GM21786 (cell line): ENCODE results near the gene KLF7.

ENCODE experiments used
- ATAC-seq: cut with Tn5 transposase; IDR thresholded peaks from one replicate; pipeline ENCODE4 v1.9.1; 2021; ENCODE audit not compliant: unreplicated experiment

KLF7 gene

GRCh38 chr2:207129821-207130220 is 35.9 kb downstream of the KLF7 start:
- ATAC-seq = no peak

DNA sequence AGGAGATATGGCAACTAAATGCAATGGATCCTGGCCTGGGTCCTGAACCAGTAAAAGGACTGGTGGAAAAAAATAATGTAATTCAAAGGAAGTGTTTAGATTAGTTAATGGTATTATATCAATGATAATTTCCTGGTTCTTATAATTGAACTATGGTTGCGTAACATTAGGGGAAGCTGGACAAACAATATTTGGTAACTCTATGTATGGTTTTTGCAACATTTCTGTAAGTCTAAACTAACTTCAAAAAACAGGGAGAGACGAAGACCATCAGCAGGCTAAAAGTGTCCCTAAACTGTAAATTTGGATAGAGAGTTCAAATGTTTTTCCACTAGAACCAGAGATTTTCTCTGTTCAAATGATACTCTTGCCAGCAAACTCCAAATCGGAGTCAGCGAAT is 36.9 kb downstream of the KLF7 start:
- ATAC-seq = no peak

DNA sequence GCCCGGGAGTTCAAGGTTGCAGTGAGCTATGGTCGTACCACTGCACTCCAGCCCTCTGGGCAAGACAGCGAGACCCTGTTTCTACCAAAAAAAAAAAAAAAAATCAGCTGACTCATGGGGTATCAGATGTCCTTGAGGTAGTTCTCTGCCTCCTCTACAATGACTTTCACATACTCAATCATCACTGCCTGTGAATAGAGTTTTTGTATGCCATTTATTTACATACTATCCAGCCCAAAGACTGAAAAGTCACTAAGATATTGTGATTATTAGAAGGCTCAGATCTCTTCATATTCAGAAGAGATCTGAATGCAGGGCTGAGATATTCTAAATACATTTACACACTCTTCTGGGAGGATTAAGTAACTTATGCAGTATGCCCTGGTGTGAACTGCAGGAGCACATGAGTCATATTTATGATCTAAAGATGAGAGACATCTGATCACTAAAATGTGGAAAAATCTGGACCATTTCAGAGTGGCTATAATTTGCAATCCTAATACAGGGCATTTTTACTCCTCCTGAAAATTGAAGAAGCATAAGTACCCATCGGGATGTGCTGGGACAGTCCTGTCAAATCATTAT is 38.9 kb downstream of the KLF7 start:
- ATAC-seq = no peak

- no peak for ATAC-seq
Measured at GRCh38 chr2:207123776-207124391, 41.9 kb downstream of the KLF7 start.

DNA sequence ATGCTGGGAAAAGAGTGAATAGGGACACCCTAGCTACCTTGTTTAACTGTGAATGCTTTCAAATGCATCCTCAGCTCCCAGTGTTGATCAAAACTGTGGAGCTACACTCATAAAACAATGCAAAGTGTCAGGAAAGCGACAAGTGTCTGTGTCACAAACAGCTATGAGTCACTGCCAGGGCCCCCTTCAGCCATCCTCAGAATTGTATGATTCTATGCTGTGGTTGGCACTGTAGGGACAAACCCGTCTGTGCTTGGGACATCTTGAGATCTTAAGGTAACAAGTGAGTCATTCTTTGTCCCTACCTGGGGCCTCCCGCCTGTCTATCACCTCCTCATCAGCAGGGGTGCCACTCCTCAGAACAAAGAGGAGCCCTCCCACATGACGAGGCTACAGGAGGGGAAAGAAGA is 42.4 kb downstream of the KLF7 start:
- peak; percentile 46 for ATAC-seq

DNA sequence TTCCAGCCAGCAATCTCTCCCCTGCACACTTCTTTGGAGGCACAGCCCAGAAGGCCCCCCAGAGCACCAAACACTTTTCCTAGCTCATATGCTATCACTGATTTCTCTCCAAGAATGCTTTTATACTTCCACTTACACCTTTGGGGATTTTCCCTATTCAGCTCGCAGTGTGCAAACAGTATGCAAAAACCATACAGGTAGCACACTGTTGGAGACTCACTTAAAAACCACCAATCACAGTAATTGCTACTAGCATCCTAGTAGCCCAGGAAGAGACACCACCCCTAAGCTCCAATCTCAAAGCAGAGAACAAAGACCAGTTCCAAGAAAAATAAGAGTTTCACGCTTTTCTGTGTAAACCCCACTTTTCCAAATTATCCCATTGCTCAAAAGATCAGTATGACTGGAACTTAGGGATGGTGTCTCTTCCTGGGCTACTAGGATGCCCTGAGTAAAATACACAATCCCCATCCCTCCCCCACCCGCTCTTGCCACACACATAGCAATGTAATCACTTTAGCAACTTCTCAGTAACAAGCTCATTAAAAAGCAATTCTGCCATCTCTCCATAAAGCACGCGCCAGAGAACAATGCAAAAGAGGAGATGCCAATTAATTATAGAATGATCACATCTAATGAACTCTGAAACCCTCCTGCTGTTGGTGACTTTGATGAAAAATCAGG is 43.0 kb downstream of the KLF7 start:
- no peak for ATAC-seq

- no peak for ATAC-seq
Measured at GRCh38 chr2:207121784-207122183, 44.0 kb downstream of the KLF7 start.

DNA sequence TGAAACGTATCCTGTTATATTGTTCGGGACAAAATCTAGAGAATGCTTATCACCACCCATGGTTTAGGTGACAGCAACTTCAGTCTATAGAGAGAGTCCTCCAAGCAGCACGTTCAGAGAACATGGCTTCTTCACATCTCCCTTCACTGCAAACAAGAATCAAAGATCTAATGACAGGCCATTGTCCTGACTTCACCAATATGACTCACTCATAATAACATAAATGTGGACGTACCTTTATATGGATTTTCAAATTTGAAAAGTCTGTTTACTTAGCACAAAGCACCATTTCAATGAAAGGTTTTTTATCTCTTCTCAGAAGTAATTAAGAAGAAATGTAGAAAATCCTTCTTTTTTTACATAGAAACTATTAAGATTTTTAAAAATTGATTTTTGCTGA is 46.7 kb downstream of the KLF7 start:
- no peak for ATAC-seq

- no peak for ATAC-seq
Measured at GRCh38 chr2:207117668-207118067, 48.1 kb downstream of the KLF7 start.

GRCh38 chr2:207115715-207116364 is 49.9 kb downstream of the KLF7 start:
- ATAC-seq = no peak

GRCh38 chr2:207113414-207113813 is 52.3 kb downstream of the KLF7 start:
- no peak for ATAC-seq

DNA sequence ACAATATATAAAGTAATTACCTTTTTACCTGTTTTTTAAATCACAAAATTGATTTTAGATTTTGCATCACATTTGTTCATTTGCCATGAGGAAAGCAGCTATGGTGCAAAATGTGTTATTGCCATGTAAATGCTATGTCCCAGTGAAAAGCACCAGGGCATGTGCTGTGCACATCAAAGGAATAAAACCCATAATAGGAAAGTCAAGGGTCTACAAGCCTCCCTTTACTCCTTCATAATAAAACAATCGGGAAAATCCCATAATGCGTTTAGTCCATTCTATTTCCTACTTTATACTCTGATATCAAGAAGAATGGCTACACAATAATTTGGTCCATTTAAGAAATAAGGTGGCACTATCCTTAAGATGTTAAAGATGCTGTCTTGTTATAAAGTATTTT is 53.0 kb downstream of the KLF7 start:
- no peak for ATAC-seq

DNA sequence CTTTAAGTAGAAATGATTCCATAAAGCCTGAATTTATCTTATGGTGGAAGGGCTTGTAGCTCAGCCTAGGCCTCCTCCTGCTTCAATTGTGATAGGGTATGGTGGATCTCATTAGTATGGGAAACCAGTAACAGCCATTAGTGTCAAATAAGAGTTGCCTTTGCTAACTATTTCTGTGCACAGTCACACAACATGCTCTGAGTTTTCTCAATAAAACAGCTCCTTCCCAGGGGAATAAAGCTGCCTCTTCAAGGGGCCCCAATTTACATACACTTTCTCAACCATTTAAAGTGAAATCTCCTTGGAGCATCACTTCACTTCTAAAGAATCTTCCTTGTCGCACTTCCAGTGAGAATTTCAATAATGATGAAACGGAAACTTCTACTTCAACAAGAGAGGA is 53.4 kb downstream of the KLF7 start:
- no peak for ATAC-seq

- no peak for ATAC-seq
Measured at GRCh38 chr2:207111757-207112156, 54.0 kb downstream of the KLF7 start.

- ATAC-seq = no peak
Measured at GRCh38 chr2:207110715-207111114, 55.0 kb downstream of the KLF7 start.

- no peak for ATAC-seq
Measured at GRCh38 chr2:207110310-207110709, 55.4 kb downstream of the KLF7 start.

DNA sequence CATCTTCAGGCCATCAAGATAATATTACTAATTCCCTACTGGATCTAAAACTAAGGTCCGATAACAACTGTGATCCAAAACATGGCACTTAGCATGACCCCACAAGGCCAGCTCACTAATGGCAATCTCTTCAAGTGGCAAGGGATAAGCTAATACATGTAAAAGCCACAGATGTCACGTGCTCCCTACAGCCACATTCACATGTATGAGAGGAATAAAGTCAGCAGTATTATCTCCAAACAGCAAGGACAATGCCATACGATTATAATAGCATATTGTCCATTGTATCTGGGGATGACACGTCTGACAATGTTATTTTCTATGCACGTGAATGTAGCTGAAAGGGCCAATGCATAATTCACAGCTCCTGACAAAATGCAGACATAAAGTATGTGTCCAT is 56.0 kb downstream of the KLF7 start:
- no peak for ATAC-seq

GRCh38 chr2:207108440-207108839 is 57.3 kb downstream of the KLF7 start:
- no peak for ATAC-seq

DNA sequence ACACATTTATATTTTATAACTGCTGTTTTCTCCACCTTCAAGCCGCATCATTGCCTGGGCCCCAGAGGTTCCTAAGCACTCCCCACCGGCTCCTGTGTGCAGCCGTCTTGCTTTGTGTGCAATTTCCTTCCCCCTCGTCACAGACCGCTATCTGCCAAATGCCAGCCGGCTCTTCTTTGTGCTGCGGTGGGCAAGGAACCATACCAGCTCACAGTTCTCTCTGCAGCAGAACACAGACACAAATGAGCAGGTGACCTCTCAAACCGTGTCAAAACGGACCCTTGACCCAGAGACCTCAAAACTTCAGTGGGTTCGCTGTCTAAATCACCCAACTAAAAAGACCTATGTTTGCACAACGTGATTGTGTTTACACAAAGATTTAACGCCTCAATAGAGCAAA is 58.2 kb downstream of the KLF7 start:
- no peak for ATAC-seq

DNA sequence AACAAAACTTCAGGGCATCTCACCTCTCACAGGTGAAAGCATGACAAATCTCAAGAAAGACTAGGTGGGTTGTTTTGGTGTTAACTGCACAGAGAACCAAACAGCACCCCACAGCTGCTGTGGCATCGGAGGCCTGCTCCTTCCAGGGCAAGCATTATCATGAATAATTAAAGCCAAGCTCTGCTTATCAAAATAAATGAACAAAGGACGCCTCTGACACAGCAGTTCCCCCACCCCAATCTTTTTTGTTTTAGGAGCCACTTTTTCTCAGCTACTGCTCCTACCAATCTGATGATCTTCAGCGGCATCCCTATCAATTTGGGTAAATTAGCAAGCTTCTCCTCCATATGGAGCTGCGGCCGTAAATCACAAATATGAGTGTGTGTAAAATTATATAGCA is 58.6 kb downstream of the KLF7 start:
- ATAC-seq = no peak

GRCh38 chr2:207103132-207103531 is 62.6 kb downstream of the KLF7 start:
- ATAC-seq = no peak

GRCh38 chr2:207101984-207102383 is 63.8 kb downstream of the KLF7 start:
- ATAC-seq = no peak
